ENCODE data around the gene FAM124A. TPM values are rescaled to one million over a fixed set of nuclear protein-coding genes. Genes with fewer than 3 reads are reported as not detected.
A peak's percentile ranks its signal among the peaks of the same experiment; 100 is the strongest.

The FAM124A gene
- polyA plus RNA-seq, 3 donors = 0.03 to 0.20 (median 0.13) TPM

DNA sequence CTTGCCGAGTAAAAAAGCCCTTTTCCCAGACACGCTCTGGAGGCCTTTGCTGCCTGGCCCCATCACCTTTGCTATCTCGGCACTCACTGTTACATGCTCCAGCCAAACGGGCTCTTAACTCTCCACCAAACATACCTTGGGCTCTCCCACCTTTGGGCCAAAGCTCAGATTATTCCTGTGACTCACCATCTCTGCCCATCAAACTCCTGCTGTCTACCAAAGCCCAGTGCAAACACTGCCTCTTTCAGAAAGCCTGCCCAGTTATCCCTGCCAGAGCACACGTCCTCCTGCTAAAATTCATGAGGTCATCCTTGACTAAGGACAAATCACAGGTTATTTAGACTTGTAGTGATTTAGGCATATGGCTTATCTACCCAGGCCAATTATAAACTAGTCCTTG, 69.1 kb downstream of the FAM124A start:
- no peak overlapping the region for H3K4me2 ChIP-seq (replicated peaks; ENCODE audit: extremely low read depth, low read length, poor library complexity, severe bottlenecking)
- H3K27me3 ChIP-seq (ENCODE audit: control insufficient read depth in 2 of 2, insufficient read depth in 2 of 2, low read length in 2 of 2) = no peaks in the 10 kb centered on the region
- no peaks in the 10 kb centered on the region for H3K4me1 ChIP-seq (ENCODE audit: control insufficient read depth in 1 of 2, insufficient read depth in 2 of 2, low read length in 2 of 2)
- no peaks in the 10 kb centered on the region for H3K36me3 ChIP-seq (replicated peaks in 1 of 2; ENCODE audit: control insufficient read depth in 1 of 2, insufficient read depth in 2 of 2, low read length in 2 of 2)
- H3K9ac ChIP-seq (ENCODE audit: insufficient read depth, low read length, poor library complexity, severe bottlenecking) = no peak overlapping the region
- intact Hi-C loops (cut with micrococcal nuclease) = no loop called here
- H3K27ac ChIP-seq (ENCODE audit: low read depth in 1 of 2, low read length in 2 of 2) = no peak overlapping the region
- H3K36me3 Mint-ChIP-seq = no peaks in the 10 kb centered on the region
- no peak for DNase-seq
- H3K9me3 ChIP-seq (replicated peaks in 1 of 2; ENCODE audit: control insufficient read depth in 1 of 2, insufficient read depth in 1 of 2, low read length in 2 of 2) = no peaks in the 10 kb centered on the region
- H2AFZ ChIP-seq (ENCODE audit: insufficient read depth, low read depth, low read length, poor library complexity, severe bottlenecking) = no peak overlapping the region
- H3K4me1 Mint-ChIP-seq = no peaks in the 10 kb centered on the region
- TF ChIP-seq, protein P1, sequence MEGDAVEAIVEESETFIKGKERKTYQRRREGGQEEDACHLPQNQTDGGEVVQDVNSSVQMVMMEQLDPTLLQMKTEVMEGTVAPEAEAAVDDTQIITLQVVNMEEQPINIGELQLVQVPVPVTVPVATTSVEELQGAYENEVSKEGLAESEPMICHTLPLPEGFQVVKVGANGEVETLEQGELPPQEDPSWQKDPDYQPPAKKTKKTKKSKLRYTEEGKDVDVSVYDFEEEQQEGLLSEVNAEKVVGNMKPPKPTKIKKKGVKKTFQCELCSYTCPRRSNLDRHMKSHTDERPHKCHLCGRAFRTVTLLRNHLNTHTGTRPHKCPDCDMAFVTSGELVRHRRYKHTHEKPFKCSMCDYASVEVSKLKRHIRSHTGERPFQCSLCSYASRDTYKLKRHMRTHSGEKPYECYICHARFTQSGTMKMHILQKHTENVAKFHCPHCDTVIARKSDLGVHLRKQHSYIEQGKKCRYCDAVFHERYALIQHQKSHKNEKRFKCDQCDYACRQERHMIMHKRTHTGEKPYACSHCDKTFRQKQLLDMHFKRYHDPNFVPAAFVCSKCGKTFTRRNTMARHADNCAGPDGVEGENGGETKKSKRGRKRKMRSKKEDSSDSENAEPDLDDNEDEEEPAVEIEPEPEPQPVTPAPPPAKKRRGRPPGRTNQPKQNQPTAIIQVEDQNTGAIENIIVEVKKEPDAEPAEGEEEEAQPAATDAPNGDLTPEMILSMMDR (IDR thresholded peaks at IDR 0.05) = no peak
- no peaks in the 10 kb centered on the region for H3K79me2 ChIP-seq (ENCODE audit: insufficient read depth, low read length)
- H3K27ac Mint-ChIP-seq = peak overlapping the region in 1 of 7 donors; percentile 10
- peaks cover 2 to 5% (median 2%) of the 10 kb centered on the region in 3 donors for H3K27me3 Mint-ChIP-seq (ENCODE audit: low read depth in 3 of 3)
- no peak overlapping the region for H3K4me3 Mint-ChIP-seq
- no peaks in the 10 kb centered on the region for H4K20me1 ChIP-seq (ENCODE audit: insufficient read depth, low read length)
- H3K9me3 Mint-ChIP-seq = no peaks in the 10 kb centered on the region
- no peak overlapping the region for H3K4me3 ChIP-seq (replicated peaks in 1 of 3; ENCODE audit: low read depth in 2 of 3, low read length in 3 of 3)
- 96% methylated on average over 4 of the region's 5 CpGs for WGBS (ENCODE audit: insufficient coverage)

DNA sequence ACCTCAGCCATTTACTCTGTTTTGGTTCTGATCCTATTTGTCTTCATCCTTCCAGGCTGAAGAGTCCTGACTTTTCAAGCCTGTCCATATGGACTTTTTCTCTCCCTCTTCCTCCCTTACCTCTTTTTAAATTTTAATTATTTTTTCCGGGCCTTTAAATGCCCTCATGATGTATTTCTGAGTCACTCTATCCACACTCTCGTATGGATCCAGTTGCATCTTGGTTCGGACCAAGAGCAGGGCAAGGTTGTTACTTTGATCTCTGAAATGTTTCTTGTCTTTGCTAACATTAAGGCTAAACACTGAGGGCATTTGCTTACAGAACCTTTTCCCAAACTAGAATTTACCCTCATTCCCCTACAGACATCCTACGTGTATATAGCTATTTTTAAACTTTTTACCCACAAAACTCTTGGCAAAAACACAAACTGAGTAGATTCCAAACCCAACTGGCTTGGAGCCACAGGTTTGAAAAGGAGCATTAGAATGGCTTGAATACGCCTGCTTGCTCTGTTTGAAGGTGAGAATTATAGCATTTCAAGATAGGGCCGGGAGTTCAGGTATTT, 69.9 kb downstream of the FAM124A start:
- no peaks in the 10 kb centered on the region for H3K4me1 Mint-ChIP-seq
- no peaks in the 10 kb centered on the region for H3K27me3 ChIP-seq (ENCODE audit: control insufficient read depth in 2 of 2, insufficient read depth in 2 of 2, low read length in 2 of 2)
- H3K27me3 Mint-ChIP-seq (ENCODE audit: low read depth in 3 of 3) = peaks cover 2 to 4% (median 2%) of the 10 kb centered on the region in 3 donors
- no peak overlapping the region for H3K27ac Mint-ChIP-seq
- no peak overlapping the region for H3K9ac ChIP-seq (ENCODE audit: insufficient read depth, low read length, poor library complexity, severe bottlenecking)
- H4K20me1 ChIP-seq (ENCODE audit: insufficient read depth, low read length) = no peaks in the 10 kb centered on the region
- H3K36me3 ChIP-seq (replicated peaks in 1 of 2; ENCODE audit: control insufficient read depth in 1 of 2, insufficient read depth in 2 of 2, low read length in 2 of 2) = no peaks in the 10 kb centered on the region
- H3K79me2 ChIP-seq (ENCODE audit: insufficient read depth, low read length) = no peaks in the 10 kb centered on the region
- H3K9me3 ChIP-seq (replicated peaks in 1 of 2; ENCODE audit: control insufficient read depth in 1 of 2, insufficient read depth in 1 of 2, low read length in 2 of 2) = no peaks in the 10 kb centered on the region
- intact Hi-C loops (cut with micrococcal nuclease) = no loop called here
- TF ChIP-seq, protein P1 (IDR thresholded peaks at IDR 0.05) = no peak
- no peaks in the 10 kb centered on the region for H3K36me3 Mint-ChIP-seq
- no peak overlapping the region for H3K27ac ChIP-seq (ENCODE audit: low read depth in 1 of 2, low read length in 2 of 2)
- 91% methylated on average over 2 of the region's 6 CpGs for WGBS (ENCODE audit: insufficient coverage)
- H3K4me1 ChIP-seq (ENCODE audit: control insufficient read depth in 1 of 2, insufficient read depth in 2 of 2, low read length in 2 of 2) = no peaks in the 10 kb centered on the region
- H3K4me3 ChIP-seq (replicated peaks in 1 of 3; ENCODE audit: low read depth in 2 of 3, low read length in 3 of 3) = no peak overlapping the region
- no peak for DNase-seq
- H3K4me2 ChIP-seq (replicated peaks; ENCODE audit: extremely low read depth, low read length, poor library complexity, severe bottlenecking) = no peak overlapping the region
- H3K9me3 Mint-ChIP-seq = no peaks in the 10 kb centered on the region
- no peak overlapping the region for H2AFZ ChIP-seq (ENCODE audit: insufficient read depth, low read depth, low read length, poor library complexity, severe bottlenecking)
- H3K4me3 Mint-ChIP-seq = no peak overlapping the region

All from CD14-positive monocyte (primary cell).